Common myeloid progenitor, CD34-positive (primary cell): Measurements from ENCODE around the gene MAST2.

Source experiments
- CTCF ChIA-PET: fragments of 350-600 bp; sonication (Branson Sonifier 250); formaldehyde crosslinking; loops from one replicate; lab custom pipeline; 2021; ENCODE audit warnings: antibody characterized with exemption; lab: Charles Lee
- POLR2A ChIA-PET: fragments of 350-600 bp; sonication (Branson Sonifier 250); formaldehyde crosslinking; loops from one replicate; lab custom pipeline; 2021; ENCODE audit warnings: antibody characterized with exemption; lab: Charles Lee
- DNase-seq, 3 donors: peaks; one replicate each; pipeline versions ENCODE4 v3.0.0 to v3.0.0-alpha.2; 2013
- H3K27ac ChIP-seq, 2 experiments: 1 replicate in 1 of 2; 2 replicates in 1 of 2; pipeline ENCODE4 v1.7.0; 2013; ENCODE audit warnings: inconsistent platforms in 2 of 2, low read length in 2 of 2, mild to moderate bottlenecking in 2 of 2, low read depth in 1 of 2, moderate library complexity in 1 of 2; ENCODE audit not compliant: severe bottlenecking in 2 of 2, insufficient read depth in 1 of 2, poor library complexity in 1 of 2
- H3K27me3 ChIP-seq, 5 experiments: replicated peaks in 2 of 5; 1 replicate in 3 of 5; 2 replicates in 2 of 5; pipeline versions ENCODE4 v1.6.1 to v1.7.0; 2013; ENCODE audit warnings: low read length in 4 of 5, mild to moderate bottlenecking in 2 of 5, moderate library complexity in 2 of 5, inconsistent platforms in 1 of 5; ENCODE audit not compliant: insufficient read depth in 5 of 5, control insufficient read depth in 4 of 5
- H3K36me3 ChIP-seq, 4 experiments: 1 replicate in 2 of 4; 2 replicates in 2 of 4; pipeline versions ENCODE4 v1.6.1 to v1.7.0; 2013; ENCODE audit warnings: low read length in 3 of 4, control low read depth in 1 of 4, mild to moderate bottlenecking in 1 of 4; ENCODE audit not compliant: control insufficient read depth in 4 of 4, insufficient read depth in 4 of 4
- H3K4me1 ChIP-seq, 4 experiments: 1 replicate in 3 of 4; 2 replicates in 1 of 4; pipeline versions ENCODE4 v1.6.1 to v1.7.1; 2013; ENCODE audit warnings: low read length in 3 of 4, mild to moderate bottlenecking in 3 of 4, control low read depth in 1 of 4, inconsistent platforms in 1 of 4, moderate library complexity in 1 of 4; ENCODE audit not compliant: control insufficient read depth in 4 of 4, insufficient read depth in 4 of 4; ENCODE audit errors: control extremely low read depth in 1 of 4
- H3K4me3 ChIP-seq, 7 experiments: 1 replicate in 4 of 7; 2 replicates in 3 of 7; pipeline versions ENCODE4 v1.5.1 to v1.7.0; 2013; ENCODE audit warnings: mild to moderate bottlenecking in 7 of 7, low read length in 6 of 7, moderate library complexity in 6 of 7, inconsistent platforms in 2 of 7, low read depth in 2 of 7, control low read depth in 1 of 7; ENCODE audit not compliant: insufficient read depth in 4 of 7, control insufficient read depth in 1 of 7; ENCODE audit errors: extremely low read depth in 1 of 7
- H3K9me3 ChIP-seq, 5 experiments: 1 replicate in 4 of 5; 2 replicates in 1 of 5; pipeline versions ENCODE4 v1.6.1 to v1.7.1; 2013; ENCODE audit warnings: low read length in 4 of 5, mild to moderate bottlenecking in 2 of 5, inconsistent platforms in 1 of 5, low read depth in 1 of 5, moderate library complexity in 1 of 5; ENCODE audit not compliant: control insufficient read depth in 4 of 5, insufficient read depth in 2 of 5; ENCODE audit errors: control extremely low read depth in 1 of 5
- WGBS: methylation state at CpG from one replicate; pipeline ENCODE4 v1.1.5; 2013; ENCODE audit not compliant: insufficient coverage; 5-methylcytosine and 5-hydroxymethylcytosine counted together

The MAST2 gene

GRCh38 chr1:46036894-46037839 lies 233.8 kb downstream of the MAST2 start:
- CTCF ChIA-PET = interaction anchor here (0.6 to 9.8 kb wide), 16 partner anchors 10 to 368 kb away, joined by 3 to 167 read pairs (median 4); partner anchors contain the start of genes P3R3URF and TSPAN1
- no peak overlapping the region for H3K27ac ChIP-seq
- H3K4me1 ChIP-seq = peaks cover 0 to 10% (median 6%) of the 10 kb centered on the region in 4 experiments
- DNase-seq = peak; percentile 78 to 90 (median 83)
- peaks cover 0 to 20% (median 15%) of the 10 kb centered on the region in 4 experiments for H3K36me3 ChIP-seq
- no peaks in the 10 kb centered on the region for H3K27me3 ChIP-seq
- H3K9me3 ChIP-seq = no peaks in the 10 kb centered on the region
- POLR2A ChIA-PET = no interaction called here
- no peak overlapping the region for H3K4me3 ChIP-seq
- 37% methylated on average over 10 of the region's 11 CpGs for whole genome bisulfite sequencing

GRCh38 chr1:46039571-46040052 lies 236.2 kb downstream of the MAST2 start:
- Histone ChIP-seq H3K36me3 (peaks cover 0 to 5% (median 4%) of the 10 kb centered on the region in 4 experiments), H3K4me1 (peaks cover 0 to 30% (median 13%) of the 10 kb centered on the region in 4 experiments), H3K4me3 (no peak overlapping the region), H3K27ac (no peak overlapping the region), H3K27me3 (no peaks in the 10 kb centered on the region), H3K9me3 (no peaks in the 10 kb centered on the region)
- no peak for DNase-seq
- CTCF ChIA-PET = interaction anchor here (0.9 to 9.8 kb wide), 3 partner anchors 18 to 182 kb away, joined by 3 to 167 read pairs (median 75); partner anchors contain the start of genes P3R3URF and TSPAN1
- 54% methylated on average over 4 of the region's 4 CpGs for WGBS
- POLR2A ChIA-PET = no interaction called here

GRCh38 chr1:46041551-46041950 lies 238.1 kb downstream of the MAST2 start:
- ChIA-PET POLR2A (no interaction called here), CTCF (interaction anchor here (0.8 to 2.6 kb wide), 6 partner anchors 8 to 182 kb away, joined by 3 to 10 read pairs (median 4); partner anchors contain the start of gene TSPAN1)
- Histone ChIP-seq H3K4me1 (peaks cover 0 to 30% (median 13%) of the 10 kb centered on the region in 4 experiments), H3K27ac (no peak overlapping the region), H3K4me3 (no peak overlapping the region), H3K9me3 (no peaks in the 10 kb centered on the region), H3K27me3 (no peaks in the 10 kb centered on the region), H3K36me3 (peaks cover 0 to 1% (median 0%) of the 10 kb centered on the region in 4 experiments)
- no peak for DNase-seq
- WGBS = 100% methylated on average over 2 of the region's 2 CpGs

- Histone ChIP-seq H3K4me1 (peaks cover 0 to 30% (median 13%) of the 10 kb centered on the region in 4 experiments), H3K36me3 (peaks cover 0 to 1% (median 0%) of the 10 kb centered on the region in 4 experiments), H3K27ac (no peak overlapping the region), H3K4me3 (no peak overlapping the region), H3K27me3 (no peaks in the 10 kb centered on the region), H3K9me3 (no peaks in the 10 kb centered on the region)
- POLR2A ChIA-PET = no interaction called here
- DNase-seq = no peak
- CTCF ChIA-PET = interaction anchor here (0.8 to 2.6 kb wide), 7 partner anchors 8 to 182 kb away, joined by 3 to 10 read pairs (median 4); partner anchors contain the start of gene TSPAN1
Observed at GRCh38 chr1:46041974-46042373, 238.6 kb downstream of the MAST2 start.

- Histone ChIP-seq H3K27ac (no peak overlapping the region), H3K4me3 (peak overlapping the region in 1 of 7 experiments; percentile 24), H3K9me3 (no peaks in the 10 kb centered on the region), H3K4me1 (peaks cover 0 to 30% (median 12%) of the 10 kb centered on the region in 4 experiments), H3K36me3 (peaks cover 0 to 1% (median 0%) of the 10 kb centered on the region in 4 experiments), H3K27me3 (no peaks in the 10 kb centered on the region)
- POLR2A ChIA-PET = no interaction called here
- DNase-seq = peak; percentile 29 to 76 (median 67)
- 63% methylated on average over 5 of the region's 11 CpGs for WGBS
- CTCF ChIA-PET = interaction anchor here (2.3 to 2.6 kb wide), 2 partner anchors 124 to 138 kb away, joined by 6 to 10 read pairs; no protein-coding TSS in a partner anchor
Observed at GRCh38 chr1:46043458-46044017, 240.1 kb downstream of the MAST2 start.

- ChIA-PET CTCF (interaction anchor here (2.6 kb wide), 1 partner anchor 124 kb away, joined by 6 read pairs; no protein-coding TSS in a partner anchor), POLR2A (no interaction called here)
- no peaks in the 10 kb centered on the region for H3K9me3 ChIP-seq
- no peaks in the 10 kb centered on the region for H3K27me3 ChIP-seq
- H3K27ac ChIP-seq = no peak overlapping the region
- no peak overlapping the region for H3K4me3 ChIP-seq
- no peak for DNase-seq
- H3K36me3 ChIP-seq = peaks cover 0 to 1% (median 0%) of the 10 kb centered on the region in 4 experiments
- WGBS = 95% methylated on average over 3 of the region's 5 CpGs
- peaks cover 0 to 30% (median 12%) of the 10 kb centered on the region in 4 experiments for H3K4me1 ChIP-seq
Observed at GRCh38 chr1:46044116-46044515, 240.7 kb downstream of the MAST2 start.
